GM21360 (cell line): Measurements from ENCODE around the gene CTTNBP2NL.

Experiments used
- ATAC-seq: cut with Tn5 transposase; IDR thresholded peaks from one replicate; pipeline ENCODE4 v1.9.1; 2021; ENCODE audit warnings: mild to moderate bottlenecking, moderate library complexity; ENCODE audit not compliant: unreplicated experiment

Gene CTTNBP2NL

DNA sequence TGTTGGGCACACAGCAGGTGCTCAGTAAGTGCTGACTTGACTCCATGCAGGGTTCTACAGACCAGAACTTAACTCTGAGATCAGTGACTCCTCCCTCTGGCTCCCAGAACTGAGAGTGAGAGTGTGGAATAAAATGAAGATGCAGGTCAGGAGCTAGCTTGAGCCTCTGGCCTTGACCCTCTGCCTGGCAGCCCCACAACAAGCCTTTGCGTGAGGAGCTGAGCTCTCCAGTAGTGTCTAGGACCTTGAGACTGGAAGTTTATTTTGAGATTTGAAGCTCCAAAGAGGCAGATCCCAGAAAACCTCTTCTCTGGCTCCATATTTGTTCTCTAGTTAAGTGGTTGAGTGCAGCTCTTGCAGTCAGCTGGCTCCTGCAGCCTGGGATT is 109.4 kb downstream of the CTTNBP2NL start:
- ATAC-seq: no peak

DNA sequence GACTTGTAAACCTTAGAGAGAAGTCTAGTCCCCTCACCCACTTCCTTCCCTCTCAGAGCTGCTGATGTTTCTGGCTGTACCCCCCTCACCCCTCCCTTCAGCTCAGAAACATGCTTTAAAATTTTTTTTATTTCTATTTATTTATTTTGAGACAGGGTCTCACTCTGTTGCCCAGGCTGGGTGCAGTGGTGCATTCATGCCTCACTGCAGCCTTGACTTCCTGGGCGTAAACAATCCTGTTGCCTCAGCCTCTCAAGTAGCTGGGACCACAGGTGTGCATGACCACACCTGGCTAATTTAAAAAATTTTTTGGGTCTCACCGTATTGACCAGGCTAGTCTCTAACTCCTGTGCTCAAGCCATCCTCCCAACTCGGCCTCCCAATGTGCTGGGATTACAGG is 109.9 kb downstream of the CTTNBP2NL start:
- ATAC-seq: no peak

DNA sequence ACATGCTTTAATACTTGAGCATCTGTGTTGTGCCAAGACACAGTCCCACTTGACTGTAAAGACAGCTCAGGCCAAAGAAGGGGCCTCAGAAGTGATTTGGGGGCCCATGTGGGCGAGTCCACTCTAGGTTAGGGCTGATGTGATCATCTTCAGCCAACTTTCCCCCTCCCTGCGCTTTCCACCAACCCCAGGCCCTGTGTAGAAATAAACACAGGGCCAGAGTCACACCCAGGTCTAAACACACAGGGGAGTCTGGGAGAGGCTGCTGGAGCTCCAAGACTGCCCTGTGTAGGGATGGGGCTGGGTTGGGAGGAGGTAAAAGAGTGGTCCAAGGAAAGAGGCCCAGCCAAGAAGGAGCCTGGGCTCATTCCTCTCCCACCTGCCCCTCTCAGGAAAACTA is 110.3 kb downstream of the CTTNBP2NL start:
- ATAC-seq: no peak

DNA sequence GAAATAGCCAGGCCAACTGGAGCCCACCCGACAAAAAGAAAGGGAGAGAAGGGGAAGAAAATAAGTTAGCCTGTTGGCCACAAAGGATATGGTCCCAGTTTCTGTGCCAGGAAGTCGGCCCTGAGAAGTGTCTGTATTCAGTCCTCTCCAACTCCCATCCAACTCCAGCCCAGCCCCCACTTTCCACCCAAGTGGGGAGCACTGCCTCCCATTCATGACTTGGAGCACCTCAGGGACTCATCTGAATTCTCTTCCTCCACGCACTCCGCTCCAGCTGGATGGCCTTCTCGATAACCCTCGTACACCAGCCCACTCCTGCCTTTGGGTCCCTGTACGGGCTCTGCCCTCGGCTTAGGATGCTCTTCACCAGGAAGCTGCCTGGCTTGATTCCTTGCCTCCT is 110.7 kb downstream of the CTTNBP2NL start:
- no peak for ATAC-seq

DNA sequence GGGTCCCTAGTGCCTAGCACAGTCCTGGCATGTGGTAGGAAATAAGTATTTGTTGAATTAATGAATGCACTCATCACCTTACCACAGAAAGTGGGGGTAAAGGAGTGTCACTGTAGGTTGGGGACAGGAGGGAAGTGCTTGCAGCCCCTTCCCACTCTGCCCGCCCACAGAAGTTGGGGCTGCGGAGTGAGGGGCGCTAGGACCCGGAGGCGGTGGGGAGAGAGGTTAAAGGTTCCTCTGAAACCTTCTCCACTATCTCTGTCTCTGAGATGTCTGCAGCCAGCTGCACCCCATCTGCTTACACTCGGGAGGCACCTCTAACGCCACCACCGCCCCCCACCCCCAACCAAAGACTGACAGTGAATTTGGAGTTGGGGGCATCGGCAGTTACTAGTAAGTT is 111.3 kb downstream of the CTTNBP2NL start:
- ATAC-seq: no peak

DNA sequence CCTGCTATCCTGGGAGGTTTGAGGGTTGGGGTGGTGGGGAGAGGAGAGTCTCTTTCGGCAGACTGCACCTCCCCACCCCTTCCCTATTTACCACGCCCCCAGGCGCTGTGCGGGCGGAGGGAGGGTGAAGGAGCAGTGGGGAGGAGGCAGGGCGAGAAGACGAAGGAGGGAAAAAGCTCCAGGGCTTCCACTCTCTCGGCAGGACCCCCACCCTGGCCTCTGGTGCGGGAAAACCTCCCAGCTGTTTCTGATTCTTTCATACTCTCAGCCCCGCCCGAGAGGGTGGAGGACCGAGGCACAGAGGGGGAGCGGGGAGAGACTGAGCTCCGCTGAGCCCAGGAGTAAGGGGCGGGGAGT is 111.9 kb downstream of the CTTNBP2NL start:
- no peak for ATAC-seq

DNA sequence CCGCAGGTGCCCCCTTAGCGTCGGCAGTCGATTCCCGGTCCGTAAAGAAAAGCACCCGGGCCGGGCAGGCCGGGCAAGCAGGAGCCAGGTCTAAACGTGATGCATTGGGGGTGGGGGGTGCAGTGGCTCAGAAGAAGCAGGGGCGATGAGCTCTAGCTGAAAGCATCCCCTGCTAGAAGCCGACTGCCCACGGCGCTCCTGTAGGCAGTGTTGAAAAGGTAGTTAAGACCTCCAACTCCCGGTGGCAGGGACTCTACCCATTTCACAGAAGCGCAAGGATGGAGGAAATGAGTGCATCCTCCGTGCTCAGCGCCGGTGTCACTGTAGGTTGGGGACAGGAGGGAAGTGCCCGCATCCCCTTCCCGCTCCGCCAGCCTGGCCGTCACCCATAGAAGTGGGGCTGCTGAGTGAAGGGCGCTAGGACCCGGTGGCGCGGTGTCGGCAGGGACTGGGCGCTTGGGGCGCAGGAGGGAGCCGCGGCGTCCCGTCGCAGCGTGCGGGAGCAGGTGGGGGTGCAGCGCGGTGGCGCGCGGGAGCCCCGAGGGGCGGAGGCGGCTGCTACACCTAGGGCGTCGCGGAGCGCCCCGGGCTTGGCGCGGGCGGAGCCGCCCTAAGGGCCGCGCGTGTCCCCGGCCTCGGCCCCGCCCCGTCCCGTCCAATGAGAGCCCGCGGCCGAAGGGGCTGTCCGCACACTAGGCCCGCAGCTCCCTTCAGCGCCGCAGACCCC is 112.4 kb downstream of the CTTNBP2NL start, which contains the start of gene WNT2B:
TSS of gene WNT2B (plus strand) at position 688 of the 727 bp plus-strand sequence. CDS start 298 bp downstream, outside the sequence.
- ATAC-seq: peak; percentile 43

DNA sequence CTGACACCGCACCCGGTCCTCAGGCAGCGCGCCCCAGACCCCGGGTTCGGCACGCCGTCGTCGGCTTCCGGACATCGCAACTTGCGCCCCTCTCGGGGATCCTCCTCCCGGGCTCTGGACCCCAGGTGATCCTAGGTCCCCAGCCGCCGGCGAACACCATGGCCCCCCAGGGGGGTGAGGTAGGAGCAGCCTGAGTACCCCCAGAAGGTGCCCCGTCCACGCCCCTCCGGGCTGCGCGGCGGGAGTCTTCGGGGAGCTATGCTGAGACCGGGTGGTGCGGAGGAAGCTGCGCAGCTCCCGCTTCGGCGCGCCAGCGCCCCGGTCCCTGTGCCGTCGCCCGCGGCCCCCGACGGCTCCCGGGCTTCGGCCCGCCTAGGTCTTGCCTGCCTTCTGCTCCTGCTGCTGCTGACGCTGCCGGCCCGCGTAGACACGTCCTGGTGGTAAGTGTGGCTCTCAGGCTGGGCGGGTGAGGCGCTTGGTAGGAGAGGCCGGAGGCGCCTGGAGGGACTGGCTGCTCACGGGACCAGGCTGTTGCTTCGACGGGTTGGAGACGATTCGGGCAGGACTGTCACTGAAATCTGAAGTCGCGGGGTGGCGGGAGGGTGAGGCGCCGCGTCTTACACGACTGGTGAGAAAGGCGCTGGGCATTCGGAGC is 113.1 kb downstream of the CTTNBP2NL start:
- ATAC-seq: no peak

DNA sequence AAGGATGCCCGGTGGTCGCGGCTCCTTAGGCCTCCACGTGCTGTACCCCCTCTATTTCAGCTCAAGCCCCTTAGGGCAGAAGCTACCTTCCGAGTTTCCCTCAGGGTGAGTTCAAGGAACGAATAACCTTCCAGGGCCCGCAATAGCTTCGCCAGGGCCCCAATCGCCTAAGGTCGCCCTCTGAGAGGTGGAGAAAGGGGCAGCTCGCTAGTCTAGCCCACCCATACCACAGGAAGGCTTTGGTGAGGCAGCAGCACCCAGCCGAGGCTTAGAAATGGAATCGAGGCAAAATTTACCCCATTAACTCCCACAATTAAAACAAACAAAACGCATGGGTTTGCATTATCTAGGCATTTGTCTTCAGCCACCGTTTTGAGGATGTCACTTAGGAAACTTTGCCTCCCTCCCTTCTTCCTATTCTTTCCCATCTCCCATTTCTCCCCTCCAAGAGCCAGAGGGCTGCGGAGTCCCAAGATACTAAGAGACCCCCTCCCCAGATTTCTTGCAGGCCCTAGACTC is 113.7 kb downstream of the CTTNBP2NL start:
- ATAC-seq: no peak

DNA sequence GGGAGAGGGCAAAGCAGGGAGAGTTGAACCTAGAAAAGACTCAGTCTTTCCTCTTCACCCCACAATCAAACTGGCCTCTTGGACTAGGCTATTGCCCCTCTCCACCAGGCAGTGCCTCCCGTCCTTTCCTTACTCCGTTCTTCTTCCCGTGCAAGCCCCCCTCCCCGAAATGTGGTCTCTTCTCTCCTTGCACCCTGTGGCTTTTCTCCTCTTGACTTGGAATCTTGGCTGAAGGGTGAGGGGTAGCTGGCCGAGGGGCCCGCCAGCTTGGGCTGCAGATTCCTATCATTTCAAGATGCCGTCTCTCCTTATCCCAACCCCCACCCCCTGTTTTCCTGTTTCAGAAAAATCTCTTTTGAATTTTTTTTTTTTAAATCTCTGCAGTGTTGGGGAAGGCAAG is 114.3 kb downstream of the CTTNBP2NL start:
- no peak for ATAC-seq
